ENCODE measurements around the gene MDGA2. TPM values are rescaled to one million over a fixed set of nuclear protein-coding genes. Genes with fewer than 3 reads are reported as not detected.

MDGA2 gene
- total and polyA plus RNA-seq, 2 of the 13 experiments (the other 11 are each of a cell fraction or from before 2014, with no cell fraction given), result not detected

DNA sequence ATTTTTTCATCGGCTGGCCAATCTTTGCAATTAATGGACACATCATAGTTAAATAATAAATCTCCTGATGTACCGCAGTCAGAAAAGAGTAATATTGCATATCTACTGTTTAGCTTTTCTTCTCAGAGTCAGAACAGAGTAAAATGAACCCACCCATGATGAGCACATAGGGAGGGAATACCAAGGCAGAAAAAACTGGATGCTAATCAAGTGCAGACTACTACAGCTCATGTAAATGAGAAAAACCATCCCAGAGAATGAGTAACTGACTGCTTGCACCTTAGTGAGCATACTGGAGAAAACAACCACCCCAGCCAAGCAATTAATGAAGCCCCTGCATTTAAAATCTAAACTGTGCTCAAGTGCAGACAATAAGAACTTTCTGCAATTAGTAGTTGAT lies 483.7 kb downstream of the MDGA2 start:
- WGBS (ENCODE audit: low lambda C conversion rate), result 5% methylated on average over 2 of the region's 2 CpGs
- CTCF ChIA-PET (ENCODE audit: low intra/inter-chr PET ratio, low total read pairs), result no interaction called here
- intact Hi-C loops (cut with micrococcal nuclease; ENCODE audit: unreplicated experiment), result no loop called here

More for the DNA sequence above, 483.7 kb downstream of the MDGA2 start:
- no peak for ATAC-seq
- BruUV-seq (replicated peaks), result no TSS peak
- no peak for DNase-seq (ENCODE audit: low spot score)
- POLR2A ChIA-PET, result no interaction called here
- Histone ChIP-seq H3K4me2 (ENCODE audit: low read depth, low read length) (no peak overlapping the region), H3K79me2 (ENCODE audit: insufficient read depth, low read length) (no peaks in the 10 kb centered on the region), H3K9me3 (ENCODE audit: low read length) (no peaks in the 10 kb centered on the region), H2AFZ (ENCODE audit: low read length) (no peak overlapping the region), H3K27me3 (ENCODE audit: control insufficient read depth in 1 of 2, insufficient read depth in 2 of 2, low read length in 2 of 2) (no peaks in the 10 kb centered on the region), H3K4me3 (replicated peaks in 1 of 3; ENCODE audit: insufficient read depth in 1 of 3, low read depth in 2 of 3, low read length in 3 of 3) (no peak overlapping the region), H3K9ac (ENCODE audit: insufficient read depth, low read depth, low read length) (no peak overlapping the region), H3K27ac (ENCODE audit: extremely low read length, insufficient read depth, low read length) (no peak overlapping the region), H3K4me1 (ENCODE audit: insufficient read depth, low read length) (no peaks in the 10 kb centered on the region), H4K20me1 (ENCODE audit: insufficient read depth, low read length) (no peaks in the 10 kb centered on the region), H3K36me3 (replicated peaks in 1 of 2; ENCODE audit: control insufficient read depth in 1 of 2, insufficient read depth in 2 of 2, low read length in 2 of 2) (no peaks in the 10 kb centered on the region)
- no peak for FAIRE-seq
- in situ Hi-C loops (cut with HindIII; ENCODE audit: extremely low pct_ligation_motif_present, low pct_unique_long_range_greater_than_20kb), result no loop called here
- TF ChIP-seq KDM2A (CRISPR knock-in tag; IDR thresholded peaks at IDR 0.05; ENCODE audit: borderline replicate concordance, low read depth) (no peak), ZNF34 (CRISPR knock-in tag; IDR thresholded peaks at IDR 0.05; ENCODE audit: borderline replicate concordance) (no peak), ZMAT3 (CRISPR knock-in tag; conservative IDR thresholded peaks at IDR 0.05) (no peak), TARDBP (CRISPR knock-in tag; IDR thresholded peaks at IDR 0.05) (no peak), SNAPC2 (CRISPR knock-in tag; IDR thresholded peaks at IDR 0.05) (no peak), ZNF598 (CRISPR knock-in tag; IDR thresholded peaks at IDR 0.05; ENCODE audit: borderline replicate concordance) (no peak), ZNF317 (CRISPR knock-in tag; IDR thresholded peaks at IDR 0.05) (no peak), FOXK1 (CRISPR knock-in tag; IDR thresholded peaks at IDR 0.05; ENCODE audit: borderline replicate concordance, low read depth) (no peak)
- TF ChIP-seq, protein P1, sequence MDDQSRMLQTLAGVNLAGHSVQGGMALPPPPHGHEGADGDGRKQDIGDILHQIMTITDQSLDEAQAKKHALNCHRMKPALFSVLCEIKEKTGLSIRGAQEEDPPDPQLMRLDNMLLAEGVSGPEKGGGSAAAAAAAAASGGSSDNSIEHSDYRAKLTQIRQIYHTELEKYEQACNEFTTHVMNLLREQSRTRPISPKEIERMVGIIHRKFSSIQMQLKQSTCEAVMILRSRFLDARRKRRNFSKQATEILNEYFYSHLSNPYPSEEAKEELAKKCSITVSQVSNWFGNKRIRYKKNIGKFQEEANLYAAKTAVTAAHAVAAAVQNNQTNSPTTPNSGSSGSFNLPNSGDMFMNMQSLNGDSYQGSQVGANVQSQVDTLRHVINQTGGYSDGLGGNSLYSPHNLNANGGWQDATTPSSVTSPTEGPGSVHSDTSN (CRISPR knock-in tag; IDR thresholded peaks at IDR 0.05; ENCODE audit: borderline replicate concordance), result no peak
- TF ChIP-seq, protein P2, sequence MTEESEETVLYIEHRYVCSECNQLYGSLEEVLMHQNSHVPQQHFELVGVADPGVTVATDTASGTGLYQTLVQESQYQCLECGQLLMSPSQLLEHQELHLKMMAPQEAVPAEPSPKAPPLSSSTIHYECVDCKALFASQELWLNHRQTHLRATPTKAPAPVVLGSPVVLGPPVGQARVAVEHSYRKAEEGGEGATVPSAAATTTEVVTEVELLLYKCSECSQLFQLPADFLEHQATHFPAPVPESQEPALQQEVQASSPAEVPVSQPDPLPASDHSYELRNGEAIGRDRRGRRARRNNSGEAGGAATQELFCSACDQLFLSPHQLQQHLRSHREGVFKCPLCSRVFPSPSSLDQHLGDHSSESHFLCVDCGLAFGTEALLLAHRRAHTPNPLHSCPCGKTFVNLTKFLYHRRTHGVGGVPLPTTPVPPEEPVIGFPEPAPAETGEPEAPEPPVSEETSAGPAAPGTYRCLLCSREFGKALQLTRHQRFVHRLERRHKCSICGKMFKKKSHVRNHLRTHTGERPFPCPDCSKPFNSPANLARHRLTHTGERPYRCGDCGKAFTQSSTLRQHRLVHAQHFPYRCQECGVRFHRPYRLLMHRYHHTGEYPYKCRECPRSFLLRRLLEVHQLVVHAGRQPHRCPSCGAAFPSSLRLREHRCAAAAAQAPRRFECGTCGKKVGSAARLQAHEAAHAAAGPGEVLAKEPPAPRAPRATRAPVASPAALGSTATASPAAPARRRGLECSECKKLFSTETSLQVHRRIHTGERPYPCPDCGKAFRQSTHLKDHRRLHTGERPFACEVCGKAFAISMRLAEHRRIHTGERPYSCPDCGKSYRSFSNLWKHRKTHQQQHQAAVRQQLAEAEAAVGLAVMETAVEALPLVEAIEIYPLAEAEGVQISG (CRISPR knock-in tag; IDR thresholded peaks at IDR 0.05), result no peak
- TF ChIP-seq, protein P3, sequence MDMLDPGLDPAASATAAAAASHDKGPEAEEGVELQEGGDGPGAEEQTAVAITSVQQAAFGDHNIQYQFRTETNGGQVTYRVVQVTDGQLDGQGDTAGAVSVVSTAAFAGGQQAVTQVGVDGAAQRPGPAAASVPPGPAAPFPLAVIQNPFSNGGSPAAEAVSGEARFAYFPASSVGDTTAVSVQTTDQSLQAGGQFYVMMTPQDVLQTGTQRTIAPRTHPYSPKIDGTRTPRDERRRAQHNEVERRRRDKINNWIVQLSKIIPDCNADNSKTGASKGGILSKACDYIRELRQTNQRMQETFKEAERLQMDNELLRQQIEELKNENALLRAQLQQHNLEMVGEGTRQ (IDR thresholded peaks at IDR 0.05; ENCODE audit: low read depth, low read length), result no peak
- TF ChIP-seq, protein P3 (CRISPR knock-in tag; IDR thresholded peaks at IDR 0.05; ENCODE audit: borderline replicate concordance), result no peak
- TF ChIP-seq, protein P4, sequence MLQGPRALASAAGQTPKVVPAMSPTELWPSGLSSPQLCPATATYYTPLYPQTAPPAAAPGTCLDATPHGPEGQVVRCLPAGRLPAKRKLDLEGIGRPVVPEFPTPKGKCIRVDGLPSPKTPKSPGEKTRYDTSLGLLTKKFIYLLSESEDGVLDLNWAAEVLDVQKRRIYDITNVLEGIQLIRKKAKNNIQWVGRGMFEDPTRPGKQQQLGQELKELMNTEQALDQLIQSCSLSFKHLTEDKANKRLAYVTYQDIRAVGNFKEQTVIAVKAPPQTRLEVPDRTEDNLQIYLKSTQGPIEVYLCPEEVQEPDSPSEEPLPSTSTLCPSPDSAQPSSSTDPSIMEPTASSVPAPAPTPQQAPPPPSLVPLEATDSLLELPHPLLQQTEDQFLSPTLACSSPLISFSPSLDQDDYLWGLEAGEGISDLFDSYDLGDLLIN (CRISPR knock-in tag; IDR thresholded peaks at IDR 0.05; ENCODE audit: borderline replicate concordance), result no peak

All from HepG2 (cell line).